Loucy (cell line): ENCODE measurements around the gene CCDC182.

Source experiments
- H2AFZ ChIP-seq: fragments of 200-600 bp; sonication (generic); 2 replicates; pipeline ENCODE4 v1.6.0; 2016; ENCODE audit warnings: antibody characterized with exemption, mild to moderate bottlenecking, low read length, moderate library complexity
- H3F3A ChIP-seq: fragments of 200-600 bp; 2 replicates; pipeline ENCODE4 v1.6.0; 2016; ENCODE audit warnings: antibody characterized with exemption, low read depth, mild to moderate bottlenecking
- H3K27me3 ChIP-seq: fragments of 200-600 bp; sonication (generic); 2 replicates; pipeline ENCODE4 v1.6.1; 2014; ENCODE audit warnings: low read length, mild to moderate bottlenecking; ENCODE audit not compliant: insufficient read depth, poor library complexity, severe bottlenecking
- H3K36me3 ChIP-seq: fragments of 200-600 bp; sonication (generic); 2 replicates; pipeline ENCODE4 v1.6.1; 2016; ENCODE audit warnings: low read length; ENCODE audit not compliant: insufficient read depth
- H3K4me1 ChIP-seq: fragments of 200-600 bp; sonication (generic); 2 replicates; pipeline ENCODE4 v1.5.1; 2014; ENCODE audit warnings: low read length, mild to moderate bottlenecking; ENCODE audit not compliant: insufficient read depth, poor library complexity, severe bottlenecking
- H3K4me2 ChIP-seq: fragments of 200-600 bp; sonication (generic); 2 replicates; pipeline ENCODE4 v1.6.0; 2014; ENCODE audit warnings: antibody characterized with exemption, low read length, low read depth, mild to moderate bottlenecking; ENCODE audit not compliant: poor library complexity, severe bottlenecking
- H3K4me3 ChIP-seq: fragments of 200-600 bp; sonication (generic); 2 replicates; pipeline ENCODE4 v1.5.1; 2014; ENCODE audit warnings: low read length, mild to moderate bottlenecking, mixed read lengths; ENCODE audit not compliant: poor library complexity, severe bottlenecking
- H3K79me2 ChIP-seq: fragments of 200-600 bp; sonication (generic); 2 replicates; pipeline ENCODE4 v1.6.1; 2014; ENCODE audit warnings: low read length; ENCODE audit not compliant: insufficient read depth
- H3K9ac ChIP-seq: fragments of 200-600 bp; sonication (generic); 2 replicates; pipeline ENCODE4 v1.6.0; 2014; ENCODE audit warnings: mild to moderate bottlenecking, low read depth, low read length, moderate library complexity; ENCODE audit not compliant: poor library complexity, severe bottlenecking
- H3K9me2 ChIP-seq: fragments of 200-600 bp; sonication (generic); replicated peaks from 2 replicates; pipeline ENCODE4 v1.6.1; 2016; ENCODE audit warnings: low read depth, low read length, mixed read lengths
- H3K9me3 ChIP-seq: fragments of 200-600 bp; sonication (generic); 2 replicates; pipeline ENCODE4 v1.6.1; 2014; ENCODE audit warnings: mild to moderate bottlenecking, antibody characterized with exemption, low read length, low read depth; ENCODE audit not compliant: insufficient read depth
- H4K20me1 ChIP-seq: fragments of 200-600 bp; sonication (generic); 2 replicates; pipeline ENCODE4 v1.6.0; 2014; ENCODE audit warnings: antibody characterized with exemption, low read length, mild to moderate bottlenecking; ENCODE audit not compliant: insufficient read depth, poor library complexity, severe bottlenecking
- EZH2phosphoT487 ChIP-seq: fragments of 200-600 bp; IDR thresholded peaks from 2 replicates; pipeline ENCODE4 v1.6.1; 2018; ENCODE audit warnings: antibody characterized with exemption, mild to moderate bottlenecking, moderate library complexity, borderline replicate concordance
- TF ChIP-seq, protein P1 (sequence below): fragments of 200-600 bp; sonication (generic); conservative IDR thresholded peaks from 2 replicates; pipeline ENCODE4 v1.5.1; 2014; ENCODE audit warnings: mild to moderate bottlenecking, antibody characterized with exemption, low read length

The CCDC182 gene

DNA sequence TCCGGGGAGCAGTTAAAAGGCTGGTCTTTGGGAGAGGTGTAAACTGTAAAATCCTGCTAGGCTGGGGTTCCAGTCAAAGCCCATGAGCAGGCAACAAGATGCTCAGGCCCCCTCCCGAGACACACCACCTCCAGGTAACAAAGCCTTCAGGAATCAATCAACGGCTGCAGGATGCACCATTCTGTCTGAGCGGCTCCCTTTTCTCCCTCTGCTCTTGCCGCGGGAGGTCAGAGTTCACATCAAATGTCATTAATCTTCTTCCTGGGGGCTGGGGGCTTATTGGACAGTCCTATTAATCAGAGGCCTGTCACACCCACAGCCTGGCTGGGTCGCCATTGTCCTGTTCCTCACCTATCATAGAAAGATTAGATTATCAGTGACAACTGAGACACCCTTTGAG is 11.9 kb upstream of the CCDC182 start:
- TF ChIP-seq EZH2phosphoT487, result no peak
- TF ChIP-seq, protein P1, sequence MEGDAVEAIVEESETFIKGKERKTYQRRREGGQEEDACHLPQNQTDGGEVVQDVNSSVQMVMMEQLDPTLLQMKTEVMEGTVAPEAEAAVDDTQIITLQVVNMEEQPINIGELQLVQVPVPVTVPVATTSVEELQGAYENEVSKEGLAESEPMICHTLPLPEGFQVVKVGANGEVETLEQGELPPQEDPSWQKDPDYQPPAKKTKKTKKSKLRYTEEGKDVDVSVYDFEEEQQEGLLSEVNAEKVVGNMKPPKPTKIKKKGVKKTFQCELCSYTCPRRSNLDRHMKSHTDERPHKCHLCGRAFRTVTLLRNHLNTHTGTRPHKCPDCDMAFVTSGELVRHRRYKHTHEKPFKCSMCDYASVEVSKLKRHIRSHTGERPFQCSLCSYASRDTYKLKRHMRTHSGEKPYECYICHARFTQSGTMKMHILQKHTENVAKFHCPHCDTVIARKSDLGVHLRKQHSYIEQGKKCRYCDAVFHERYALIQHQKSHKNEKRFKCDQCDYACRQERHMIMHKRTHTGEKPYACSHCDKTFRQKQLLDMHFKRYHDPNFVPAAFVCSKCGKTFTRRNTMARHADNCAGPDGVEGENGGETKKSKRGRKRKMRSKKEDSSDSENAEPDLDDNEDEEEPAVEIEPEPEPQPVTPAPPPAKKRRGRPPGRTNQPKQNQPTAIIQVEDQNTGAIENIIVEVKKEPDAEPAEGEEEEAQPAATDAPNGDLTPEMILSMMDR, result no peak
- Histone ChIP-seq H3K9ac (no peak overlapping the region), H3K9me3 (no peaks in the 10 kb centered on the region), H3K9me2 (no peaks in the 10 kb centered on the region), H2AFZ (no peak overlapping the region), H3F3A (no peaks in the 10 kb centered on the region), H3K4me3 (no peak overlapping the region), H3K4me1 (peaks cover 6% of the 10 kb centered on the region), H3K79me2 (no peaks in the 10 kb centered on the region), H3K36me3 (no peaks in the 10 kb centered on the region), H3K27me3 (no peaks in the 10 kb centered on the region), H4K20me1 (no peaks in the 10 kb centered on the region), H3K4me2 (no peak overlapping the region)

DNA sequence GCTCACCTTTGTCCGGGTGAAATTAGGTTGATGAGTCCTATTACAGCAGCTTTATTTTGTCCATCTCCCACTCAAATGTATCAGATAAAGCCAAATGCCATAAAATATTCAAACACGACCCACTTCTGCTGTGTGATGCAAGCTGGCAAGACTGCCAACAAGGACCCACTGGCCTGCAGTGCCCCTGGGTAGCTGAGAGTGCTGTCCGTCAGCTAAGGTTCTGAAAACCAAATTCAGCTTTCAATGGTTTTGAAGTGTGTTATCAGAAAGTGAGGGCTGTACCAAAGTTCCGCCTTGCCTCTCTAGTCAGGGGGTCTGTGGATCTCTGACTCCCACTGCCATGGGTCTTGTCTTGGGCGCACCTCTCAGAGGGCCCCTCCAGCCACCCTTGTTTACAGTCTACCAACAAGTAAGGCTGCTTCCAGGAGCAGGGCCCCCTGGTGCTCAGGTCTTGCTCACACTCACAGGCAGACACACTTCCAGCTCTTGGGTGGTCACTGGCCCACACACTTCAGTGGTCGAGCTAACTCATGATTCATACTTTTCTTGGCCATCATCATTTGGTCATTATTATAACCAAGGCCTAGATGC is 10.5 kb upstream of the CCDC182 start:
- Histone ChIP-seq H3K36me3 (no peaks in the 10 kb centered on the region), H3K9ac (no peak overlapping the region), H3K79me2 (no peaks in the 10 kb centered on the region), H3K4me2 (no peak overlapping the region), H3K9me3 (no peaks in the 10 kb centered on the region), H4K20me1 (no peaks in the 10 kb centered on the region), H3K4me1 (peaks cover 19% of the 10 kb centered on the region), H2AFZ (no peak overlapping the region), H3K4me3 (no peak overlapping the region), H3K9me2 (no peaks in the 10 kb centered on the region), H3K27me3 (no peaks in the 10 kb centered on the region), H3F3A (no peaks in the 10 kb centered on the region)
- no peak for TF ChIP-seq EZH2phosphoT487
- TF ChIP-seq, protein P1, result peak; percentile 50

DNA sequence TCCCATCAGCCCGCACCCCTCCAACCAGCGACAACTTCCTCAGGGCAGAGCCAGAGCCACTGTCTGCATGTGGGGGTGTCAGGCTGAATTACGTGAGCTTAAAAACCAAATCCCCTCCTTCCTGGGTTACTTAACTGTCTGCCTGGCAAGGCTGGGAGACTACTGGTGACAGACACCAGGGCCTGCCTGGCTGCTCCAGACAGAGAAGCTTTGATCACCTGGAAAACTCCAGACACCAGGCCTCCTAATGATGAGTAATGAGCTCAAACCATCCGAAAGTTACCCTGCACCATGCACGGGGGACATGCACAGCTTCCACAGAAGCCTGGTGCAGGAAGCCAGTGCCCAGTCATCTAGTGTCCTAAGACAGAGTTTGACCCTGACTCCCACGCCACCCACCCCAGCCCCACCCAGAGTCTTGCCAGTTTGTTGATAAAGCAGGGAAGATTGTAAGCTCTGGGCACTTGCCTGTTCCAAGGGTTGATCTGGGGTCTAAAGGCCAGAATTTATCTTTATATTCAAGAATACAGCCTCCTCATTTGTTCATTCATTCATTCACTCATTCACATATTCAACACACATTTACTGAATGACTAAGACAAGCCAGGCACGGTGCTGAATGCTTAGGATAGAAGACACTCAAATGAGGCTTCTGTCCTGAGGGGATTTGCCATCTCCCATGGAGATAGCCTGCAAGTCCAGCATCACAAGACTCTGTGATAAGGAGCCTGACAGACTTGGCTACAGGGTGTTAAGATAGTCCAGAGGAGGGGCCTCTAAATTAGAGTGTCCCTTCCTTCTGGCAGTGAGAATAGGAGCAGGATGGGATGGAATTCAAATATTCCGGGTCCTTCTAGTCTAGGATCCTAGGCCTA is 7.2 kb upstream of the CCDC182 start:
- H3K4me1 ChIP-seq, result peaks cover 48% of the 10 kb centered on the region
- TF ChIP-seq, protein P1, result no peak
- TF ChIP-seq EZH2phosphoT487, result no peak
- 0 out of 2 replicates have a peak, but pooled peaks cover 12% of the 10 kb centered on the region for H3K79me2 ChIP-seq
- H3K9me2 ChIP-seq, result no peaks in the 10 kb centered on the region
- no peak overlapping the region for H3K4me3 ChIP-seq
- H3K36me3 ChIP-seq, result no peaks in the 10 kb centered on the region
- no peaks in the 10 kb centered on the region for H4K20me1 ChIP-seq
- no peak overlapping the region for H3K9ac ChIP-seq
- H3K27me3 ChIP-seq, result no peaks in the 10 kb centered on the region
- no peak overlapping the region for H2AFZ ChIP-seq
- H3K4me2 ChIP-seq, result peak overlapping the region; percentile 2
- no peaks in the 10 kb centered on the region for H3F3A ChIP-seq
- H3K9me3 ChIP-seq, result no peaks in the 10 kb centered on the region
